RWPE1 (cell line): ENCODE data around the gene TAS2R41.
"Not testable (repeated sequence)": the region's sequence is repeated elsewhere in the genome, so short reads cannot be mapped to it uniquely, and the experiment has no call there.

Source experiments
- CTCF ChIA-PET: fragments of 350-600 bp; sonication (Branson Sonifier 250); formaldehyde crosslinking; extraction: SDS; loops from one replicate; lab custom pipeline; 2021; lab: Yijun Ruan, JAX
- POLR2A ChIA-PET: fragments of 400-600 bp; formaldehyde crosslinking; extraction: SDS; loops from one replicate; lab custom pipeline; 2020; ENCODE audit warnings: antibody characterized with exemption; ENCODE audit not compliant: low non-redundant PET; lab: Yijun Ruan, JAX
- DNase-seq: peaks from one replicate; pipeline ENCODE4 v3.0.0; 2012; ENCODE audit warnings: low spot score
- H3K27ac ChIP-seq: fragments of 450-650 bp; 2 replicates; pipeline ENCODE4 v1.5.1; 2017
- CTCF ChIP-seq: fragments of 450-650 bp; conservative IDR thresholded peaks from 2 replicates; pipeline ENCODE4 v1.5.1; 2017; ENCODE audit warnings: low read depth, mild to moderate bottlenecking

Gene TAS2R41

GRCh38 chr7:143479055-143479766 lies 1.5 kb downstream of the TAS2R41 start:
- POLR2A ChIA-PET, result no interaction called here
- DNase-seq, result no peak
- no peak for TF ChIP-seq CTCF
- no peak overlapping the region for H3K27ac ChIP-seq
- CTCF ChIA-PET, result no interaction called here

- POLR2A ChIA-PET, result no interaction called here
- no peak for DNase-seq
- no peak for TF ChIP-seq CTCF
- CTCF ChIA-PET, result no interaction called here
- no peak overlapping the region for H3K27ac ChIP-seq
These were observed 2.8 kb downstream of the TAS2R41 start for GRCh38 chr7:143480501-143480900.

GRCh38 chr7:143484119-143484518 lies 6.4 kb downstream of the TAS2R41 start:
- CTCF ChIA-PET, result no interaction called here
- H3K27ac ChIP-seq, result no peak overlapping the region
- POLR2A ChIA-PET, result no interaction called here
- DNase-seq, result no peak
- TF ChIP-seq CTCF, result no peak

GRCh38 chr7:143485094-143485493 lies 7.4 kb downstream of the TAS2R41 start:
- no peak for TF ChIP-seq CTCF
- H3K27ac ChIP-seq, result no peak overlapping the region
- DNase-seq, result no peak
- CTCF ChIA-PET, result no interaction called here
- POLR2A ChIA-PET, result no interaction called here

GRCh38 chr7:143485500-143485899 lies 7.8 kb downstream of the TAS2R41 start:
- no peak overlapping the region for H3K27ac ChIP-seq
- no peak for TF ChIP-seq CTCF
- no peak for DNase-seq
- CTCF ChIA-PET, result no interaction called here
- POLR2A ChIA-PET, result no interaction called here

- H3K27ac ChIP-seq, POLR2A ChIA-PET, DNase-seq, CTCF ChIA-PET: not testable (repeated sequence)
These were observed 8.6 kb downstream of the TAS2R41 start for GRCh38 chr7:143486266-143486665.

GRCh38 chr7:143487061-143487460 lies 9.4 kb downstream of the TAS2R41 start:
- no peak overlapping the region for H3K27ac ChIP-seq
- ChIA-PET POLR2A (no interaction called here), CTCF (no interaction called here)
- no peak for DNase-seq
- no peak for TF ChIP-seq CTCF
